Uterus (tissue), 2 donors: Measurements from ENCODE around the gene SOSTDC1.

ENCODE experiments used
- CTCF ChIP-seq, 4 experiments: fragments of 200-600 bp in 2 of 4; fragments of 450-650 bp in 2 of 4; sonication (generic) in 2 of 4; IDR thresholded peaks; one replicate each; pipeline ENCODE4 v1.5.1; 2016 to 2019; ENCODE audit warnings: antibody characterized with exemption in 4 of 4, mild to moderate bottlenecking in 2 of 4, moderate library complexity in 1 of 4
- POLR2A ChIP-seq, 2 donors: fragments of 450-650 bp; IDR thresholded peaks; one replicate each; pipeline ENCODE4 v1.6.1; 2016; ENCODE audit warnings: antibody characterized with exemption in 2 of 2, mild to moderate bottlenecking in 1 of 2, moderate library complexity in 1 of 2

GRCh38 chr7:16420329-16420648 is 45.2 kb downstream of the SOSTDC1 start:
- no peak for TF ChIP-seq POLR2A (IDR thresholded peaks at IDR 0.05)
- TF ChIP-seq CTCF (IDR thresholded peaks at IDR 0.05): peak in 1 of 4 experiments; percentile 4
